K562 (cell line): ENCODE measurements around the gene TMEM218. TPM values are rescaled to one million over a fixed set of nuclear protein-coding genes. Genes with fewer than 3 reads are reported as not detected.

Experiments
- CTBP1 ChIP-seq: fragments of 450-650 bp; IDR thresholded peaks from 2 replicates; pipeline ENCODE4 v1.6.1; 2016; ENCODE audit warnings: borderline replicate concordance
- ELF4 ChIP-seq: fragments of 450-650 bp; formaldehyde crosslinking; IDR thresholded peaks from 2 replicates; pipeline ENCODE4 v1.4.0; 2022; ENCODE audit warnings: missing genetic modification characterization
- GATAD2A ChIP-seq: fragments of 450-650 bp; IDR thresholded peaks from 2 replicates; pipeline ENCODE4 v1.6.1; 2017
- IRF9 ChIP-seq: fragments of 450-650 bp; IDR thresholded peaks from 2 replicates; pipeline ENCODE4 v1.6.1; 2016; ENCODE audit warnings: missing biosample characterization, missing genetic modification characterization
- JUND ChIP-seq, 2 experiments: IDR thresholded peaks; 2 replicates in 1 of 2; 3 replicates in 1 of 2; pipeline ENCODE4 v1.6.1; 2011; ENCODE audit warnings: borderline replicate concordance in 2 of 2, low read depth in 2 of 2, low read length in 2 of 2, improper control_type of control experiment in 1 of 2, missing biosample characterization in 1 of 2, missing genetic modification characterization in 1 of 2, missing genetic modification reagents in 1 of 2
- MNT ChIP-seq, 2 experiments: fragments of 450-650 bp; conservative IDR thresholded peaks; 2 replicates each; pipeline ENCODE4 v1.6.1; 2017; ENCODE audit warnings: mild to moderate bottlenecking in 2 of 2, moderate library complexity in 2 of 2
- MYC ChIP-seq, 2 experiments: fragments of 250-450 bp in 1 of 2; sonication (Bioruptor Pico) in 1 of 2; IDR thresholded peaks; 2 replicates each; pipeline versions ENCODE4 v1.5.1 to v1.6.1; 2012 to 2021; ENCODE audit warnings: low read depth in 2 of 2, borderline replicate concordance in 1 of 2, improper control_type of control experiment in 1 of 2, low read length in 1 of 2, mild to moderate bottlenecking in 1 of 2, moderate library complexity in 1 of 2
- POLR2A ChIP-seq: fragments of 450-650 bp; conservative IDR thresholded peaks from 2 replicates; pipeline ENCODE4 v1.6.1; 2016
- POLR2G ChIP-seq: fragments of 200-400 bp; formaldehyde crosslinking; IDR thresholded peaks from 2 replicates; pipeline ENCODE4 v1.6.1; 2017; ENCODE audit warnings: low read depth, mild to moderate bottlenecking, antibody characterized with exemption, low read length, moderate library complexity
- POLR3A ChIP-seq: IDR thresholded peaks from 2 replicates; pipeline ENCODE4 v1.6.1; 2011; ENCODE audit warnings: borderline replicate concordance, mild to moderate bottlenecking, moderate library complexity; ENCODE audit not compliant: insufficient read length, insufficient read depth; ENCODE audit errors: extremely low read depth
- POU5F1 ChIP-seq: fragments of 150-350 bp; IDR thresholded peaks from 2 replicates; pipeline ENCODE4 v1.6.1; 2014; ENCODE audit warnings: borderline replicate concordance, low read length, low read depth, mild to moderate bottlenecking; ENCODE audit not compliant: partially characterized antibody
- RBM25 ChIP-seq: fragments of 200-400 bp; formaldehyde crosslinking; IDR thresholded peaks from 2 replicates; pipeline ENCODE4 v1.6.1; 2018; ENCODE audit warnings: low read length, low read depth, moderate library complexity; ENCODE audit not compliant: severe bottlenecking
- SMARCA4 ChIP-seq: fragments of 450-650 bp; IDR thresholded peaks from 2 replicates; pipeline ENCODE4 v1.6.1; 2016
- SP1 ChIP-seq: sonication (generic); formaldehyde crosslinking; IDR thresholded peaks from 2 replicates; pipeline ENCODE4 v1.8.1; 2022; ENCODE audit warnings: mild to moderate bottlenecking, missing genetic modification reagents
- SUPT5H ChIP-seq: fragments of 450-650 bp; IDR thresholded peaks from 2 replicates; pipeline ENCODE4 v1.6.1; 2016
- VEZF1 ChIP-seq: fragments of 200-800 bp; sonication (Bioruptor generic); IDR thresholded peaks from 2 replicates; pipeline ENCODE4 v1.6.1; 2017; ENCODE audit warnings: missing genetic modification characterization, missing compliant biosample characterization
- ZEB2 ChIP-seq: fragments of 450-650 bp; IDR thresholded peaks from 2 replicates; pipeline ENCODE4 v1.6.1; 2016
- ZNF23 ChIP-seq: fragments of 250-450 bp; sonication (Bioruptor Pico); IDR thresholded peaks from 2 replicates; pipeline ENCODE4 v1.4.0; 2020; ENCODE audit warnings: mild to moderate bottlenecking
- ZNF639 ChIP-seq, 2 experiments: fragments of 200-800 bp in 1 of 2; sonication (Bioruptor generic) in 1 of 2; sonication (generic) in 1 of 2; formaldehyde crosslinking in 1 of 2; IDR thresholded peaks in 1 of 2; conservative IDR thresholded peaks in 1 of 2; 2 replicates each; pipeline versions ENCODE4 v1.5.0 to v1.6.1; 2016 to 2020; ENCODE audit warnings: missing compliant biosample characterization in 1 of 2, missing genetic modification characterization in 1 of 2, missing genetic modification reagents in 1 of 2
- ZNF699 ChIP-seq: fragments of 250-450 bp; sonication (Bioruptor Pico); IDR thresholded peaks from 2 replicates; pipeline ENCODE4 v1.8.0; 2021; ENCODE audit warnings: mild to moderate bottlenecking, moderate library complexity; ENCODE audit not compliant: insufficient replicate concordance
- ZNF764 ChIP-seq: fragments of 250-450 bp; sonication (Bioruptor Pico); IDR thresholded peaks from 2 replicates; pipeline ENCODE4 v1.4.0; 2020; ENCODE audit warnings: low read depth, mild to moderate bottlenecking, moderate library complexity
- polyA plus RNA-seq, 8 experiments: library from polyadenylated mRNA; depleted of rRNA in 4 of 8; stranded (reverse) in 5 of 8; unstranded in 3 of 8; fragments of >200 nt; fragmentation: Nextera tagmentation in 2 of 8; fragmentation: Illumina TruSeq in 1 of 8; extraction: Ambion mirVana in 2 of 8; extraction: Trizol in 1 of 8; gene quantifications; 2 replicates each; pipeline versions ENCODE4 v1.2.1 to v1.2.3, GENCODE V29; 2011 to 2014; ENCODE audit warnings: inconsistent platforms in 1 of 8, missing spikeins in 1 of 8
- total RNA-seq, 7 experiments: library from RNA; depleted of rRNA in 6 of 7; stranded (reverse); fragments of >200 nt in 6 of 7; fragmentation: Illumina TruSeq in 2 of 7; extraction: Trizol in 2 of 7; gene quantifications; 2 replicates each; pipeline versions ENCODE4 v1.2.1 to v1.2.3, GENCODE V29; 2011 to 2021; ENCODE audit warnings: low replicate concordance in 1 of 7

The TMEM218 gene
- total and polyA plus RNA-seq, 9 of the 15 experiments (the other 6 are each of a cell fraction or from before 2014, with no cell fraction given): 13.4 to 32.2 (median 25.4) TPM

GRCh38 chr11:125111343-125112207 is at the start of gene TMEM218 (continued):
- TF ChIP-seq ZNF764 (CRISPR knock-in tag) (no peak), VEZF1 (CRISPR knock-in tag) (peak; percentile 100), ZEB2 (peak; percentile 47; the same call in 1 of the 2 replicates), POLR3A (no peak), SMARCA4 (no peak), MYC (IDR thresholded peaks at IDR 0.05; ENCODE audit: low read depth, low read length) (0 out of 2 replicates have a peak, but pooled peaks have one; percentile 31), MYC (CRISPR knock-in tag; IDR thresholded peaks at IDR 0.05; ENCODE audit: borderline replicate concordance, low read depth) (no peak), CTBP1 (peak; percentile 79), ZNF699 (CRISPR knock-in tag) (no peak), SP1 (CRISPR knock-in tag) (peak; percentile 58; the same call in 1 of the 2 replicates), GATAD2A (no peak), SUPT5H (peak; percentile 78), ZNF23 (CRISPR knock-in tag) (no peak), POLR2A (peak; percentile 71), ZNF639 (CRISPR knock-in tag; conservative IDR thresholded peaks at IDR 0.05 in 1 of 2, IDR thresholded peaks at IDR 0.05 in 1 of 2) (no peak), POU5F1 (no peak), MNT (conservative IDR thresholded peaks at IDR 0.05) (peak in 1 of 2 experiments; percentile 26; a peak in 1 of 4 replicates), RBM25 (peak; percentile 89), ELF4 (0 out of 2 replicates have a peak, but pooled peaks have one; percentile 62), JUND (IDR thresholded peaks at IDR 0.05; ENCODE audit: borderline replicate concordance, low read depth, low read length) (peak; percentile 32), JUND (tag; IDR thresholded peaks at IDR 0.05; ENCODE audit: borderline replicate concordance, low read depth, low read length) (no peak), POLR2G (peak; percentile 53), IRF9 (tag) (no peak)
